GM21390 (cell line): Measurements from ENCODE around the gene HSPA1B.
"Not testable (repeated sequence)": the region's sequence is repeated elsewhere in the genome, so short reads cannot be mapped to it uniquely, and the experiment has no call there.

Experiments
- ATAC-seq: cut with Tn5 transposase; IDR thresholded peaks from one replicate; pipeline ENCODE4 v1.9.1; 2021; ENCODE audit not compliant: unreplicated experiment

The HSPA1B gene

DNA sequence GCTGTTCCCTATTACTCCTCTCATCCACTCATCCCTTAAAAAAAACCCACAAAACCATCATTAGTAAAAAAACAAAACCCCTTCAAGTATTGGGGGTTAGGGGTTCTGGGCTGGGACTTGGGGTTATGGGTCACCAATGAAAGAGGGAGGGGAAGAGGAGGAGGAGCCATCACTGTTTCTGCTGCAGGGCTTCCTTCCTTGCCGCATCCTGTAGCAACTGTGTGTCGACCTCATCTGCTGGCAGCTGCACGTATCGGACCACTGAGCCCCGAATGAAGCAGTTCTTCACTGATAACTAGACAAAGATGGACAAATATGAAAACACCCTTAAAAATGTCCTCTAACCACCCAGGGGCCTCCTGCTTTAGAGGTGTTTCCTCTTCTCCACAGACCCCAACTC, 29.9 kb upstream of the HSPA1B start:
- no peak for ATAC-seq

DNA sequence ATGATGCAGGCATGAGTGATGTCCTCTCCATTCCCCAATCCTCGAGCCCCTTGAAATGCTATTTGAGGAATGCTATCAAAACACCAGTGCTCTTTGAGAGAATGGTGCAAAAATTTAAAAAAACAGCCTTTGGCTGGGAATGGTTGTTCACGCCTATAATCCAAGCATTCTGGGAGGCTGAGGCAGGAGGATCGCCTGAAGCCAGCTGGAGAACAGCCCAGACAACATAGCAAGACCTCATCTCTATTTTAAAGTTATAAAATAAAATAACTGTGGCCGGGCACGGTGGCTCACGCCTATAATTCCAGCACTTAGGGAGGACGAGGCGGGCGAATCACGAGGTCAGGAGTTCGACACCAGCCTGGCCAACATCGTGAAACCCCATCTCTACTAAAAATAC, 27.8 kb upstream of the HSPA1B start:
- ATAC-seq: no peak

DNA sequence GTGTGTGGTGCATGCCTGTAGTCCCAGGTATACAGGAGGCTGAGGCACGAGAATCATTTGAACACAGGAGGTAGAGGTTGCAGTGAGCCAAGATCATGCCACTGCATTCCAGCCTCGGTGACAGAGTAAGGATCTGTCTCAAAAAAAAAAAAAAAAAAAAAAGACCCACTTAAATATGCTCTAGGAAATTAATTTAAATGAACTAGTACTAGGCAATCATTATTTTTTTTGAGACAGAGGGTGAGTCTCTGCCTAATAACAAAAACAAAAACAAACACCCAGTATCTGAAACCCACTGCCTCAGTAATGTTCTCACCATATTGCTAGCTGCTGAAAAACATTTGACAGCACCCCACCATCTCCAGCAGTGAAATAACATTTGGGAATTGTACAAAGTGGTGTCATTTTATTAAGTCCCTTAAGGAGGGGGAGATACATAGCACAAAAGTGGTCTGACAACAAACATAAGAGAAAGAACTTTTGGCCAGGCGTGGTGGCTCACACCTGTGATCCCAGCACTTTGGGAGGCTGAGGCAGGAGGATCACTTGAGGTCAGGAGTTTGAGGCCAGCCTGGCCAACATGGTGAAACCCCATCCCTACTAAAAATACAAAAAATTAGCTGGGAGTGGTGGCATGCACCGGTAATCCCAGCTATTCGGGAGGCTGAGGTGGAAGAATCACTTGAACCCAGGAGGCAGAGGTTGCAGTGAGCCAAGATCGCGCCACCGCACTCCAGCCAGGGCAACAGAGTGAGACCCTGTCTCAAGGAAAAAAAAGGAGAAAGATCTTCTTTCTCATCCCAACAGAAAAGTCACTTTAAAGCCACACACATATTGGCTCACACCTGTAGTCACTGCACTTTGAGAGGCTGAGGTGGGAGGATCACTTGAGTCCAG, 26.3 kb upstream of the HSPA1B start:
- ATAC-seq: not testable (repeated sequence)

DNA sequence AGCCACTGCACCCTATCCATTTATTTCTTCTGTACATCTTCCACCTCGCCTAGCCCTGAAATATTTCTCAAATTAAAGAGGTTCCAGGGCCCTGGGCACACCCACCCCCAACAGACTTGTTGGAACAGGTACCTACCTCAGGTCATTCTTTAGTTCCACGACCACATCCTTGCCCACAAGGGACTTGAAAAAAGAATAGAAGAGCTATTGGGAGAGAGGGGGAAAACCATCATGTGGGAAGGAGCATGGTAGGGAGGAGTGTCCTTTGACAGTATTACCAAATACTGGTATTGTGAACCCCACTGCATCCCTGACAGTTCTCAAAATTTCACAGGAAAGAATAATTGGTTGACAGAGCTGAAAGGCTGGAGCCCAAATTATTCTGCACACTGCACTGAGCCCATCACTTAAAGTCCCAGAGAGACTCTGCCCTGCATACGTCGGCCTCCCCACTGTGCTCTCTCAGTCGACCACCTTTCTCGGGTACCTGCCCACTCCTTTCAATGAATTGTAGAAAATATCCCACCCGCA, 21.5 kb upstream of the HSPA1B start:
- no peak for ATAC-seq

DNA sequence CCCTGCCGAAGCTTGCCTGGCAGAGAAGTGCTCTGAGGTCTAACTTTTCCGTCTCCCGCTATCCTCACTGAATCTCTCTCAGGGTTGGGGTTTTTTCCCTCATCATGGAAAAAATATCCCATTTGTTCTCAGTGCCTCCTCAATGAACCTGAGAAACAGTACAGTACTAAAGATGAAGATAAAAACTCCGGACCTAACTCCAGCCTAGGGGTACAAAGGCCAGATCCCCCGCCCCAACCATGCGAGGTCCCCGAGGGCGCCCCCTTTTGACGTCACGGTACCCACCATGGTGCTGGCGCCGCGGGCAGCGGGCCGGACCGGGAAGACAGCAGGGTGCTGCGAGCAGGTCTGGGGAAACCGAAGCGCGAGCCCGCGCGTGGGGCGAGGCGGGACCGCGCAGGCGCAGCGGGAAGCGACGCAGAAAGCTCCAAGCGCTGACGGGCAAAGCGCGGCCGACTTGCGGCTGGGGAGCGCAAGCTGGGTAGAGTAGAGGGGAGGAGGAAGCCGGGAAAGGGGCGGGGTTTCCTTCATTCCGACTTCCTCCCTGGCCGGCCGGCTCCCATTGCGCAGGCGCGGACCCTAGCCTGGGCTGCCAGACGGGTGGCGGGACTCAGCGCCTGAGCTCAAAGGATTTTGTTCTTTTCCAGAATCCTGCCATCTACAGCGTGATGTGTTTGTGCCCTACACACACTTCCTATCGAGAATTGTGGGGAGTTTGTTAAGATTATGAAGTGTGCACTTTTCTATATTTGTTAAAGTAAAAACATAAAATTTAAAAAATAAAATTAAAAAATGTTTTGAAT, 20.9 kb upstream of the HSPA1B start, which contains the start of gene LSM2:
LSM2 (minus strand) TSS at position 497 of the 803 bp plus-strand sequence; CDS start at position 288, 209 bp downstream.
- peak; percentile 84 for ATAC-seq

DNA sequence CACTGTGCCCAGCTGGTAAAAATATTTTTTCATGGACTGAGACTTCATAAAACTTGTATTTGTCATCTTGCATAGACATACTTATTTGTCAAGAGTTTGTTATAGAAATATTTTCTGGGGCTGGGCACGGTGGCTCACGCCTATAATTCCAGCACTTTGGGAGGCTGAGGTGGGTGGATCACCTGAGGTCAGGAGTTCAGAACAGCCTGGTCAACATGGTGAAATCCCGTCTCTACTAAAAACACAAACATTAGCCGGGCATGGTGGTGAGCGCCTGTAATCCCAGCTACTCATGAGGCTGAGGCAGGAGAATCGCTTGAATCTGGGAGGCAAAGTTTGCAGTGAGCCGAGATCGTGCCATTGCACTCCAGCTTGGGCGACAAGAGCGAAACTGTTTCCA, 18.9 kb upstream of the HSPA1B start:
- ATAC-seq: not testable (repeated sequence)

DNA sequence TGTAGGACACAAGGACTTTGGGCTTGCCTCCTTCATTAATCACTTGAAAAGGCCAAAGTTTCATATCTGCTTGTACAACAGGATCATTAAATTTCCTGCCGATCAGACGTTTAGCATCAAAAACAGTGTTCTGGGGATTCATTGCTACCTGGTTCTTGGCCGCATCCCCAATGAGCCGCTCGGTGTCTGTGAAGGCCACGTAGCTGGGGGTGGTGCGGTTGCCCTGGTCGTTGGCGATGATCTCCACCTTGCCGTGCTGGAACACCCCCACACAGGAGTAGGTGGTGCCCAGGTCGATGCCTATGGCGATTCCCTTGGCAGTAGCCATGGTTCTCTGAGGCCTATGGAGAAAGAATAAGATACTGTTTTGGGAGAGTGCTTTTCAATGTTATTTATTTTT, 15.9 kb upstream of the HSPA1B start:
- no peak for ATAC-seq

DNA sequence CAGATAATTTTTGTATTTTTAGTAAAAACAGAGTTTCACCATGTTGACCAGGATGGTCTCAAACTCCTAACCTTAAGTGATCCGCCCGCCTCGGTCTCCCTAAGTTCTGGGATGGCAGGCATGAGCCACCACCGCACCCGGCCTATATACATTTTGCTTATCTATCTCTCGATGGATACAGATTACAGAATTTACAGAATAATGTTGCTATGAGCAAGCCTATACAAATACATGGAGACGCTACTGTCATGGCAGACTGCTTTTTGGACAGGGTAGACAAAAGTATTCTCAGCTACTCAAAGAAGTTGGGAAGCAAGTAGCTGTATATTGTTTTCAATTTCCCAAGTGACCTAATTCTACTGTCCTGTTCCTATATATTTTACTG, 14.1 kb upstream of the HSPA1B start:
- no peak for ATAC-seq

DNA sequence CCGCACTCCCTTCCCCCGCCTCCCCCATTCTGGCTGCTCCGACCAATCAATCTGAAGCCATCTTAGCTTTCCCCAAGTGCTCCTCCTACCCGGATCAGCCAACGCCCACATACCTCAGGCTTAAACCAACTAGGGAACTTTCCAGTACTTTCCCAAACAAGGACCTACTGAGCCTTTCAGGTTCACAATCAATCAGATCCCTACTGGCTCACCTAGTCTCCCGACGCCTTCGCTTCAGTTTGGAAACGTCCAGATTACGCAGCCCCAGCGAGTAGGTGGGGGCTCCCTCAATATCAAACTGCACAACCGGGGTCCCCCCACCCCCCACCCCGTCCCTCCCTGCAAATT, 12.9 kb upstream of the HSPA1B start:
- no peak for ATAC-seq

DNA sequence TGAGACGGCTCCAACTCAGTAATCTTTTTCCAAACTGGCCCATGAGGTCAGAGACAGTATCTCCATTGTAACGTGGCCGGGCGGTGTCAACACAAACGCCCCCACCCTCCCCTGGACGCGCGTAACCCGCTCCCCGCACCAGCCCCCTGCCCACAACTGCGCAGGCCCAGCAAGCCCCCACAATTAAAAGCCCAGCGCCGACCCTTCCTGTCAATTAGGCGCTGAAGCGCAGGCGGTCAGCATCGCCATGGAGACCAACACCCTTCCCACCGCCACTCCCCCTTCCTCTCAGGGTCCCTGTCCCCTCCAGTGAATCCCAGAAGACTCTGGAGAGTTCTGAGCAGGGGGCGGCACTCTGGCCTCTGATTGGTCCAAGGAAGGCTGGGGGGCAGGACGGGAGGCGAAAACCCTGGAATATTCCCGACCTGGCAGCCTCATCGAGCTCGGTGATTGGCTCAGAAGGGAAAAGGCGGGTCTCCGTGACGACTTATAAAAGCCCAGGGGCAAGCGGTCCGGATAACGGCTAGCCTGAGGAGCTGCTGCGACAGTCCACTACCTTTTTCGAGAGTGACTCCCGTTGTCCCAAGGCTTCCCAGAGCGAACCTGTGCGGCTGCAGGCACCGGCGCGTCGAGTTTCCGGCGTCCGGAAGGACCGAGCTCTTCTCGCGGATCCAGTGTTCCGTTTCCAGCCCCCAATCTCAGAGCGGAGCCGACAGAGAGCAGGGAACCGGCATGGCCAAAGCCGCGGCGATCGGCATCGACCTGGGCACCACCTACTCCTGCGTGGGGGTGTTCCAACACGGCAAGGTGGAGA, 12.3 kb upstream of the HSPA1B start, which contains the start of the genes HSPA1A and HSPA1L:
HSPA1A (plus strand) TSS at position 519 of the 814 bp plus-strand sequence; CDS start at position 733, 214 bp downstream.
HSPA1L (minus strand) TSS at position 259 of the 814 bp plus-strand sequence. CDS start 3,311 bp downstream, outside the sequence.
- ATAC-seq: peak; percentile 34

DNA sequence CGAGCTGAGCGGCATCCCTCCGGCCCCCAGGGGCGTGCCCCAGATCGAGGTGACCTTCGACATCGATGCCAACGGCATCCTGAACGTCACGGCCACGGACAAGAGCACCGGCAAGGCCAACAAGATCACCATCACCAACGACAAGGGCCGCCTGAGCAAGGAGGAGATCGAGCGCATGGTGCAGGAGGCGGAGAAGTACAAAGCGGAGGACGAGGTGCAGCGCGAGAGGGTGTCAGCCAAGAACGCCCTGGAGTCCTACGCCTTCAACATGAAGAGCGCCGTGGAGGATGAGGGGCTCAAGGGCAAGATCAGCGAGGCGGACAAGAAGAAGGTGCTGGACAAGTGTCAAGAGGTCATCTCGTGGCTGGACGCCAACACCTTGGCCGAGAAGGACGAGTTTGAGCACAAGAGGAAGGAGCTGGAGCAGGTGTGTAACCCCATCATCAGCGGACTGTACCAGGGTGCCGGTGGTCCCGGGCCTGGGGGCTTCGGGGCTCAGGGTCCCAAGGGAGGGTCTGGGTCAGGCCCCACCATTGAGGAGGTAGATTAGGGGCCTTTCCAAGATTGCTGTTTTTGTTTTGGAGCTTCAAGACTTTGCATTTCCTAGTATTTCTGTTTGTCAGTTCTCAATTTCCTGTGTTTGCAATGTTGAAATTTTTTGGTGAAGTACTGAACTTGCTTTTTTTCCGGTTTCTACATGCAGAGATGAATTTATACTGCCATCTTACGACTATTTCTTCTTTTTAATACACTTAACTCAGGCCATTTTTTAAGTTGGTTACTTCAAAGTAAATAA, 10.2 kb upstream of the HSPA1B start:
- ATAC-seq: not testable (repeated sequence)

DNA sequence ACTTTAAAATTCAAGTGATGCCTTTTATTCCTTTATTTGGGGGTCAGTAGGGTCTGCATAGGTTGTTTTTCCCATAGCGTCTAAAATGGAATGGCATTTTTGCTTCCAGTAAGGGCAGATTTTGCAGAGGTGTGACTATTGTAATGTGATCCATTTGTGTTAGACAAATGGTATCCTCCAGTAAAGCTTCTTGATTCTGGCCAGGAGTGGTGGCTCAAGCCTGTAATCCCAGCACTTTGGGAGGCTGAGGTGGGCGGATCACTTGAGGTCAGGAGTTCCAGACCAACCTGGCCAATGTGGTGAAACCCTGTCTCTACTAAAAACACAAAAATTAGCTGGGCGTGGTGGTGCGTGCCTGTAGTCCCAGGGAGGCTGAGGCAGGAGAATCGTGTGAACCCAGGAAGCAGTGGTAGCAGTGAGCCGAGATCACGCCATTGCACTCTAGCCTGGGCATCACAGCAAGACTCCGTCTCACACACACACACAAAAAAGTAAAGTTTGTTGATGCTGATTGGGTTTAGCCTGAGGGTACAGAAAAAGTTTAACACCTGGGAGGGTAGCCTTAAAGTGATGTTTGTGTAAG, 9.5 kb upstream of the HSPA1B start:
- ATAC-seq: not testable (repeated sequence)

DNA sequence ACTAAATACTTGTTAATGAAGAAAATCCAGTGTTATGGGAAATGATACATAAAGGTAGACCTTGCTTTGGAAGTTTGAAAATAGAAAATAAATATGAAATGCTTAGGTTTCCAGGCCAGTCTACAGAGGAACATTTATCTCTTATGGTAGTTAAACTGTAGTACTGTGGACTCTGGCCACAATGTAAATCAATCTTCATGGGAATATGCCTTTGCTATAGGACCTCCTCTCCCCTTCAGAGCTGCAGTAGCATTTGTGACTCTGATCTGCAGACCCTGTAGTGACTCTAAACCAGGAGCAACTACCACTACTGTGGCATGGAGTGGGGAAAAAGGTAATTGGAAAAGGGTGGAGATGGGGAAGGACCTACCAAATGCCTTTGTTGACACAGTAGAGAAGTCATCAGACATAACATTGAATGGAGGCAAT, 7.7 kb upstream of the HSPA1B start:
- no peak for ATAC-seq

DNA sequence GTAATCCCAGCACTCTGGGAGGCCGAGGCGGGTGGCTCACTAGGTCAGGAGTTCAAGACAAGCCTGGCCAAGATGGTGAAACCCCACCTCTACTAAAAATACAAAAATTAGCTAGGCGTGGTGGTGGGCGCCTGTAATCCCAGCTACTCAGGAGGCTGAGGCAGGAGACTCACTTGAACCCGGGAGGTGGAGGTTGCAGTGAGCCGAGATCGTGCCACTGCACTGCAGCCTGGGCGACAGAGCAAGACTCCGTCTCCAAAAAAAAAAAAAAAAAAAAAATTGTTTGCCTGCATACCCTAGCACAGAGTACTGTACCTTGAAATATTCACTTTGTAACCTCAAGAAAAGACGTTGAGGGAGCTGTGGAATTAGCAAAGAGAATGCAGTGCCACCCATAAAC, 7.1 kb upstream of the HSPA1B start:
- ATAC-seq: not testable (repeated sequence)

DNA sequence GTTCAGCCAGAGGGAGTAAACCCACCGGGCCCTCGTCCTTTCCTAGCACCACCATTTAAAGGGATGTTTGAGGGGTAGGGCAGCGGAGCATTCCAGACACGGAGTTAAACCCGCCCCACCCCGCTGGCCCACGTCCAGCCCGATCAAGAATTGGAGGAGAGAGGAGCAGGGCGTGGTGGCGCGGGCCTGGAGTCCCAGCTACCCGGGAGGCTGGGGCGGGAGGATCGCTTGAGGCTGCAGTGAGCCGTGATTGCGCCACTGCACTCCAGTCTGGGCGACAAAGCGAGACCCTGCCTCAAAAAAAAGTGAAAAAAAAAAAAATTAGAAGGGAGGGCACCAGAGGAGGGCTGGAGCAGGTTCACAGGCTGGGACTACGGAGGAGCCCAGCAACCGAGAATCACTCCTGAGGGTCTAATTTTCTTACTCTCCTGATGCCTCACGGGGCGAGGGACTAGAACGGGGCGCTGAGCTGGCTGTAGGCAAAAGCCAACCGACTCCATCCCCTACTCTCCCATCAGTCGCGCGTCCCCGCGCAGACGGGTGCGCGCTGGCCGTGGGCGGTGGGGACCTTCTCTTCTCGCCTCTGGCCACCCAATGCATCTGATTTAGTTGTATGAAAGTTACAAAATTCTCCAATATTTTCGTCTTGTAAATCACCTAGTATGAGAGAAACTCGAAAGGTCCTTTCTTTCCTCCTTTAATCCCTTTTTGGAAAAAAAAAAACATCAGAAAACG, 6.1 kb upstream of the HSPA1B start:
- no peak for ATAC-seq

DNA sequence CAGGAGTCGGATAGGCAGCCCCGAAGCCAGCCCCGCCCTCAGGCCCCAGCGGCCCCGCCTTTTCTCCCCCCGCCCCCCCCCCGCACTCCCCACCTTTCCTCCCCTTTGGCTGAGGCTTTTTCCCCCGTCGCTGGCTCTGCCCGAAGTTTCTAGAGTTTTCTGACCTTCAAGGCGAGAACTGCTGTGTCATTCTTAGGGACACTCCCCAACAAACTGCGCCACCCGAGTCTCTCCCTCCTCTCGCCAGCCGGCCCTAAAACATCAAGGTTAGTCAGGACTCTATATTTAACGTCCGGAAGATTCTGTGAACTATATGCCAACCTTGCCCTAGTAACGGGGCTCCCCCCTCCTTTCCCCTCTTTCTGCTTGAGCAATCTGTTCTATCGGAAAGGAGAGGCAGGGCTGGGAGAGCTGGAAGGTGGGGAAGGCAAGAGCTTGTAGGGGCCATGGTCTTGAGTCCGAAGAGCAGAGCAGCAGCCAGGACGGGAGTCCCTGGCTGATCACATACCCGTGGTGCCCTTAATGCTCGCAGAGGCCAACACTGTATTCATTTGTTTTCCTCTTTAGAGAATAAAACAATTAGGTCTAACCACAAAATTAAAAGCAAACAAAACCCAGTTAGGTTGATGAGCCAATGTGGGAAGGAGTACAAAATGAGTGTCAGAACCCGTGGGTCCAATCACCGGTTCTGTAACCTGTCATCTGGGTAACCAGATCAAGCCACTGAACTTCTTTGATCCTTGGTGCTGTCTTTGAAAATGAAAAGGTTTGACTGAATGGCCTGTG, 5.3 kb upstream of the HSPA1B start:
- no peak for ATAC-seq

DNA sequence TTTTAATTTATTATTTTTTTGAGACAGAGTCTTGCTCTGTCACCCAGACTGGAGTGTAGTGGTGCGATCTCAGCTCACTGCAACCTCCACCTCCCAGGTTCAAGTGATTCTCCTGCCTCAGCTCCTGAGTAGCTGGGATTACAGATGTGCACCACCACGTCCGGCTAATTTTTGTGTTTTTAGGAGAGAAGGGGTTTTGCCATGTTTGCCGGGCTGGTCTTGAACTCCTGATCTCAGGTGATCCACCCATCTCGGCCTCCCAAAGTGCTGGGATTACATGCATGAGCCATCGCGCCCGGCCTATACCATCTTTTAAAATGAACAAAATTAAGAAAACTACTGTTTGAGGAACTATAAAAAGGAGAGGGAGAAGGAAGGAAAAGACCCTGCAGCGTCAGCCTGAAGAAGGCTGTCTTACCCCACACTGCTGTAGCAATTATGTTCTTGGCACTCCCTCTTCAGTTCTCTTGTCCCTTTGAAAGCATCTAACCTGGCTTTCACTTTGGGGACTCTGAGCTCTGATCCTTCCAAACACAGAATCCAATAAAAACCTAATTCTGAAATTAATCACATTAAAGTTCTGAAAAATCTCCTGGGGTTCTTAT, 3.8 kb upstream of the HSPA1B start:
- ATAC-seq: not testable (repeated sequence)

DNA sequence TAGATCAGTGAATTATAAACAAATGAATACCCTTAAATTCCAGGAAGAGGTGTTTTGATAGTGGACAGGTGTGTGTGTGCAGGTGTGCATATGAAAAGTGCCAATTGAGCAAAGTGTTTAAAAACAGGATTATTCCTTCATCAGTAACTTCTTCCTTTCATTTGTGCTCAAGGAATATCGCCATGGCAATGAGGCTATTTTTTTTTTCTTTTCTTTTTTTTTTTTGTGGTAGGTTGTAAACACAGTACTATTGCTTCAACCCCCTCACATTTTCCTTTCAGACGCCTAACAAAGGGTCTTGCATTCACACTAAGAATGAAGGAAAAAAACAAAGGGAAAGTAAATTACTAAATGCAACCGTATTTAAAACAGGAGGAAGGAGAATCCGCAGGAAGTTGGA, 2.0 kb upstream of the HSPA1B start:
- ATAC-seq: no peak
